ENCODE data around the gene CDC42EP5.
A peak's percentile ranks its signal among the peaks of the same experiment; 100 is the strongest.

CDC42EP5 gene, protein sequence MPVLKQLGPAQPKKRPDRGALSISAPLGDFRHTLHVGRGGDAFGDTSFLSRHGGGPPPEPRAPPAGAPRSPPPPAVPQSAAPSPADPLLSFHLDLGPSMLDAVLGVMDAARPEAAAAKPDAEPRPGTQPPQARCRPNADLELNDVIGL

DNA sequence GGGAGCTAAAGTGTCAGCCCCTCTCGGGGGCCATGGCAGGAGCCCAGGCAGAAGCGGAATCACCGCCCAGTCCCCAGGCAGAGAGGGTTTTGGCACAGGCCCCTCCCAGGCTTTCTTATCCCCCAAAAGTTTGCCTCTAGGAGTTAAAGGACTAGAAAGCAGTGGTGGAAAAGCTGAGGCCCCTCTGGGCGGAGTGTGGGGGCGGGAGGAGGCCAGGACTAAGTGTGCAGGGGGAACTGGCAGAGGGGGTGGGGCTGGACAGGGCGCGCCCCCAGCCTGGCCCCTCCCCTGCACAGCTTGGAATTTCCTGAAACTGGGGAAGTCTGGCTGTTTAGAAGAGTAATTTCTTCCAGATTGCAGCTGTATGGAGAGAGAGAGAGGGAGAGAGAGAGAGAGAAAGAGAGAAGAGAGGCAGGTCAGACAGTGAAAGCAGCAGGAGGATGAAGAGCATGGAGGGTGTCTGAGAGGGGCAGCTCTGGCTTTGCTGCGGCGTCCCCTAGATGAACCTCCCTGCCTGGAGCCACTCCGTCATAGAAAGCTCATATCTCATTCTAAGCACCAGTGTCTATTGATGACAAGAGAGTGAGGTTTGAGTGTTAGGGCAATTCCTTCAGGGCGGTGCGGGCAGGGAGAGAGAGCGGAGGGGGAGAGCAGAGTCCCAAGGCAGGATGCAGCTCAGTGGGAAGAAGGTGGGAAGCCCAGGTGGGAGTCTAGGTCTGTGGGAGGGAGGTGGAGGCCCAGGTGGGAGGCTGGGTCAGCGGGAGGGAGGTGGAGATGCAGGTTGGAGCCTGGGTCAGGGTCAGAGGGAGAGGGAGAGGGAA lies at the start of gene CDC42EP5:
Gene CDC42EP5 (minus strand): TSS at position 226 of the 821 bp plus-strand sequence. CDS start 7,749 bp downstream, outside the sequence.
- DNase-seq (ENCODE audit: extremely low read depth, insufficient read length): no peak
- Histone ChIP-seq H3K4me3 (replicated peaks; ENCODE audit: low read depth, low read length) (no peak within 1 kb of the TSS), H3K36me3 (ENCODE audit: control insufficient read depth, insufficient read depth, low read length) (no peaks in the 10 kb centered on the region), H3K27me3 (replicated peaks; ENCODE audit: control insufficient read depth, insufficient read depth, low read length) (peaks cover 5% of the 10 kb centered on the region)
- TF ChIP-seq, protein P1, sequence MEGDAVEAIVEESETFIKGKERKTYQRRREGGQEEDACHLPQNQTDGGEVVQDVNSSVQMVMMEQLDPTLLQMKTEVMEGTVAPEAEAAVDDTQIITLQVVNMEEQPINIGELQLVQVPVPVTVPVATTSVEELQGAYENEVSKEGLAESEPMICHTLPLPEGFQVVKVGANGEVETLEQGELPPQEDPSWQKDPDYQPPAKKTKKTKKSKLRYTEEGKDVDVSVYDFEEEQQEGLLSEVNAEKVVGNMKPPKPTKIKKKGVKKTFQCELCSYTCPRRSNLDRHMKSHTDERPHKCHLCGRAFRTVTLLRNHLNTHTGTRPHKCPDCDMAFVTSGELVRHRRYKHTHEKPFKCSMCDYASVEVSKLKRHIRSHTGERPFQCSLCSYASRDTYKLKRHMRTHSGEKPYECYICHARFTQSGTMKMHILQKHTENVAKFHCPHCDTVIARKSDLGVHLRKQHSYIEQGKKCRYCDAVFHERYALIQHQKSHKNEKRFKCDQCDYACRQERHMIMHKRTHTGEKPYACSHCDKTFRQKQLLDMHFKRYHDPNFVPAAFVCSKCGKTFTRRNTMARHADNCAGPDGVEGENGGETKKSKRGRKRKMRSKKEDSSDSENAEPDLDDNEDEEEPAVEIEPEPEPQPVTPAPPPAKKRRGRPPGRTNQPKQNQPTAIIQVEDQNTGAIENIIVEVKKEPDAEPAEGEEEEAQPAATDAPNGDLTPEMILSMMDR (IDR thresholded peaks at IDR 0.05; ENCODE audit: insufficient read depth, low read length, poor library complexity, severe bottlenecking): no peak

DNA sequence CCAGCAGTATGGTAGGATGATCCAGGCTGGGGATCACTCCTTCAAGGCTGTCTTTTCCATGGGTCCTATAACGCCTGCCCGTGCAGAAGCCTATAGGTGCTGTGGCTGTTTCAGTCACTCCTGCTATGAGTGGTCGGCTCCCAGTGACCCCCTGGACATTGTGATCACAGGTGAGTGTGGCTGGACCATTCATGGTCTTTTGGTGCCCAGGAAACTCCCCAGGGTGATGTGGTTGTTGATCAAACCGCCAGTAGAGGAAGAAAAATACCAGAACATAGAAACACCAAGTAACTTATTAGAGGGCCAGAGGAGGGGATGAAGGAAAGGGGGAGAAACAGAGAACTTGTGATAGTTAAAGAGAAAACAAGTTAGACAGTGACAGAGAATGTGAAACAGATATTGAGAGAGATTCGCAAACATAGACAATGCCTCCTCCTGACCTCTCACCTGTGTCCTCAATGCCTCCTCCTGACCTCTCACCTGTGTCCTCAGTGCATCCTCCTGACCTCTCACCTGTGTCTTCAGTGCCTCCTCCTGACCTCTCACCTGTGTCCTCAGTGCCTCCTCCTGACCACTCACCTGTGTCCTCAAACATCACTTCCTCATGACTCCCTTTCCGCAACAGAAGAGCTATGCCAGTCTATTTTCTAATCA lies 48.9 kb upstream of the CDC42EP5 start:
- DNase-seq (ENCODE audit: extremely low read depth, insufficient read length): no peak
- Histone ChIP-seq H3K36me3 (ENCODE audit: control insufficient read depth, insufficient read depth, low read length) (no peaks in the 10 kb centered on the region), H3K27me3 (replicated peaks; ENCODE audit: control insufficient read depth, insufficient read depth, low read length) (no peaks in the 10 kb centered on the region), H3K4me3 (replicated peaks; ENCODE audit: low read depth, low read length) (peak overlapping the region; percentile 42)
- TF ChIP-seq, protein P1 (IDR thresholded peaks at IDR 0.05; ENCODE audit: insufficient read depth, low read length, poor library complexity, severe bottlenecking): no peak

DNA sequence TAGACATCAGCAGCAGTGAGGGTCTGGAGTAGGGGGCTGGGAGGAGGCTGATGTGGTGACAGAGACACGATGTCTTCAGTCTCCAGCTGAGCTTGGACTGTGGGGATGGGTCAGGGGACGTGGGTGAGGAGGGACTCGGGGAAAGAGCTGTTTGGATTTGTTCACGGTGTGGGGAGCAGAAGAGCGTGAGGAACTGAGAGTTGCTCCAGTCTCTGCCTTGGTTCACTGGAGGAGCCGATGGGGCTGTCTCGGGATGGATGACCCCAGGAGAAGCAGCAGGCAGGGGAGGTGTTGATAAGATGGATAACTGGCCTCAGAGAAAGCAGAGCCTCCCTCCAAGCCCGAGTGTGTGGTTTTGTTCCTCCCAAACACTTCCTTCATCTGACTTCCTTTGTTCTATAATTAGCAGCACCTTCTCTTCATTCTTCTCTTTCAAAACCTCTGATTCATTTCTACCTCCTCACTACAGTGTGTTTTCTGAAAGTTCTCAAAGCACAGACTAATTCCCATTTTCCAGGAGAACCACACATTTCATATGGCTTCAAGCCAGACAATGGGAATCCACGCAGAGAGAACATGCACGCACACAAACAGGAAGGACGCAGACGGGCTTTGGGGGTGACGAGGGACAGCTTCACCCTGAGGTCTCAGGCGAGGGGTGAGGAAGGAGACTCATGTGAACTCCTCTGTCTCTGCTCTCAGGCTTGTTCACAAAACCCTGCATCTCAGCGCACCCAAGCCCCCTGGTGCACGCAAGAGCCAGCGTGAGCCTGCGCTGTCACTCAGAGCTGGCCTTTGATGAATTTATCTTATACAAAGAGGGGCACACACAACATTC lies 48.1 kb upstream of the CDC42EP5 start:
- no peaks in the 10 kb centered on the region for H3K27me3 ChIP-seq (replicated peaks; ENCODE audit: control insufficient read depth, insufficient read depth, low read length)
- TF ChIP-seq, protein P1 (IDR thresholded peaks at IDR 0.05; ENCODE audit: insufficient read depth, low read length, poor library complexity, severe bottlenecking): no peak
- peak; percentile 55 for DNase-seq (ENCODE audit: extremely low read depth, insufficient read length)
- H3K36me3 ChIP-seq (ENCODE audit: control insufficient read depth, insufficient read depth, low read length): no peaks in the 10 kb centered on the region
- peak overlapping the region; percentile 42 for H3K4me3 ChIP-seq (replicated peaks; ENCODE audit: low read depth, low read length)

DNA sequence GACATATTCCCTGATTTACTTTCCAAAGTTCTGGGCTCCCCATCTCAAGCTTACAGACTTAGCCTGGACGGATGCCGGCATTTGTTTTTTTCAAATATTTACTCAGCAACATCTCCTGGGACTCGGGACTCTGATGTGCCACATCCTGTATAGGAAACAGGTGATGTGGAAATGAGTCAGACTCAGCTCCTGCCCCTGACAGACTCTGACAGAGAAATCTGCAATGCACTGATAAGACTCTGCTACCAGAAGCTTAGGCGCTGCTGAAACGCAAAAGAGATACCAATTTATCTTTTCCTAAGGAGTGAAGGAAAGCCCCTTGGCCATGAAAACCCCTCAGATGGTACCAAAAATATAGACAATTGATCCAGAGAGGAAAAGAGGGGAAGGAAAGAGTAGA lies 45.7 kb upstream of the CDC42EP5 start:
- Histone ChIP-seq H3K4me3 (replicated peaks; ENCODE audit: low read depth, low read length) (no peak overlapping the region), H3K36me3 (ENCODE audit: control insufficient read depth, insufficient read depth, low read length) (no peaks in the 10 kb centered on the region), H3K27me3 (replicated peaks; ENCODE audit: control insufficient read depth, insufficient read depth, low read length) (no peaks in the 10 kb centered on the region)
- TF ChIP-seq, protein P1 (IDR thresholded peaks at IDR 0.05; ENCODE audit: insufficient read depth, low read length, poor library complexity, severe bottlenecking): no peak
- DNase-seq (ENCODE audit: extremely low read depth, insufficient read length): peak; percentile 51

DNA sequence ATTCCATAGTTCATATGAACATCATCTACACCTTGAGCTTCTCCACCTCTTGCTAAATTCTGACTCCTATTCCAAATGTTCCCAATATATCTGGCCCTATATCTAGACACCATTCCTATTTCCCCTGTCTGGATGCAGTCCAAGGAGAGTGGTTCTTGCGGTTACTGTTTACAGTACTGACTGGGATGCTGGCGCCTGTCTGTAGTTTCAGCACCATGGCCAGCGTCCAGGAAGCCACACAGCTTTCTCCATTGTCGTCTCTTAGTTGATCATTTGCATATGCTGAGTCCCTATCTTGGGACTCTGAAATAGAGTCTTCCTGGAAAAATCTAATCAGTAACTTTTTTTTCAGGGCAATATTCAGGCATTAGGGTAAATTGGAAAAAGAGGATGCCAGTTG lies 44.4 kb upstream of the CDC42EP5 start:
- Histone ChIP-seq H3K4me3 (replicated peaks; ENCODE audit: low read depth, low read length) (no peak overlapping the region), H3K27me3 (replicated peaks; ENCODE audit: control insufficient read depth, insufficient read depth, low read length) (no peaks in the 10 kb centered on the region), H3K36me3 (ENCODE audit: control insufficient read depth, insufficient read depth, low read length) (no peaks in the 10 kb centered on the region)
- DNase-seq (ENCODE audit: extremely low read depth, insufficient read length): no peak
- TF ChIP-seq, protein P1 (IDR thresholded peaks at IDR 0.05; ENCODE audit: insufficient read depth, low read length, poor library complexity, severe bottlenecking): no peak

All from GM06990 (cell line).